Thyroid gland (tissue), 4 donors: ENCODE results near the gene SERPINA9. TPM values are rescaled to one million over a fixed set of nuclear protein-coding genes. Genes with fewer than 3 reads are reported as not detected.

Experiments used
- DNase-seq, 2 donors: peaks; one replicate each; pipeline ENCODE4 v3.0.0-alpha.2; 2019
- H3K27ac ChIP-seq, 3 donors: fragments of 200-600 bp; sonication (generic); 1 replicate in 2 of 3; 2 replicates in 1 of 3; pipeline ENCODE4 v1.5.1; 2016 to 2019; ENCODE audit warnings: mild to moderate bottlenecking in 1 of 3, moderate library complexity in 1 of 3
- H3K27me3 ChIP-seq: fragments of 200-600 bp; sonication (generic); one replicate; pipeline ENCODE4 v1.5.1; 2019
- H3K36me3 ChIP-seq, 2 donors: fragments of 200-600 bp; sonication (generic); one replicate each; pipeline ENCODE4 v1.5.1; 2016 to 2019
- H3K4me1 ChIP-seq, 2 donors: fragments of 200-600 bp; sonication (generic); one replicate each; pipeline ENCODE4 v1.5.1; 2017 to 2019
- H3K4me3 ChIP-seq, 3 donors: fragments of 200-600 bp; sonication (generic); replicated peaks in 1 of 3; 1 replicate in 2 of 3; 2 replicates in 1 of 3; pipeline ENCODE4 v1.5.1; 2016; ENCODE audit warnings: mild to moderate bottlenecking in 1 of 3
- H3K9me3 ChIP-seq: fragments of 200-600 bp; sonication (generic); one replicate; pipeline ENCODE4 v1.5.1; 2017
- POLR2A ChIP-seq, 2 donors: fragments of 450-650 bp; IDR thresholded peaks; one replicate each; pipeline ENCODE4 v1.6.1; 2017; ENCODE audit warnings: antibody characterized with exemption in 2 of 2, mild to moderate bottlenecking in 2 of 2, moderate library complexity in 1 of 2
- WGBS, 2 donors: methylation state at CpG; one replicate each; pipeline ENCODE4 v1.1.5; 2017; 5-methylcytosine and 5-hydroxymethylcytosine counted together
- intact Hi-C: fragments of 100-400 bp; cut with DNase I; formaldehyde crosslinking; loops from one replicate; pipeline ENCODE4 v1.15.1; 2023
- total RNA-seq, 4 donors: library from RNA; depleted of rRNA; stranded (reverse); fragments of >200 nt; gene quantifications; one replicate each; pipeline ENCODE4 v1.2.3, GENCODE V29; 2016
- TF ChIP-seq, protein P1 (sequence below), 6 experiments: fragments of 200-600 bp in 3 of 6; fragments of 450-650 bp in 3 of 6; sonication (generic) in 3 of 6; IDR thresholded peaks; one replicate each; pipeline ENCODE4 v1.5.1; 2016 to 2019; ENCODE audit warnings: antibody characterized with exemption in 6 of 6, mild to moderate bottlenecking in 2 of 6, inconsistent platforms in 1 of 6, moderate library complexity in 1 of 6

Gene SERPINA9
- total RNA-seq, 4 donors from 2014 or later = not detected

DNA sequence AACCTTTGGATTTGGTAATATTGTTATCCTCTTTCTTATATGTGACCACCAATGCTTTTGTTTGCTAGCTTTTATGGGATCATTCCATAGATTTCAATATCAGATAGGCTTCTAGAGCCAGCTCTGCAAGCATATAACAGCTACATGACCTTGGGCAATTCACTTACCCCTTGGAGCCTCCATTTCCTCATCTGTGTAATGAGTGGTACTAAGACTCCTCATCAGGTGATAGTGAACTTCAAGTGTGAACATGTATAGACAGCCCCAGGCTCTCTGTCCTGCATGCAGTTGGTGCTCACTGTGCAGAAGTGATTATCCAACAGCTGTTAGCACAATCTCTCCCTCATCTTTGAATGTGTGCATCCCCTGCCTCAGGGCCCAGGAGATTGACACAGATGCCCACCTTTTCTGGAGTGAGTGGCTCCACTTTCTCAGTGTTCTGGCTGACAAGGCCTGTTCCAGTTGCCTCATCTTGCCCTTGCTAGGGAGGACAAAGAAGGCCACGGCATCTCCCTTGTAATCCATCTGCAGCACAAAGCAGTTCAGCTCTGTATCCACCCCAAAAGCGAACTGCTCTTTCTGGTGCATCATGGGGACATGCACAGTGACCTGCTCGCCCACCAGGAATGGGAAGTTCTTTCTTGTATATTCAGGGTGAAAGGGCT is 9.2 kb downstream of the SERPINA9 start:
- intact Hi-C loops = no loop called here
- WGBS, 2 donors = 66 to 81% methylated on average over 3 of the region's 3 CpGs
- no peak overlapping the region for H3K4me3 ChIP-seq
- no peaks in the 10 kb centered on the region for H3K27me3 ChIP-seq
- H3K4me1 ChIP-seq = no peaks in the 10 kb centered on the region
- H3K9me3 ChIP-seq = no peaks in the 10 kb centered on the region
- no peaks in the 10 kb centered on the region for H3K36me3 ChIP-seq
- no peak for TF ChIP-seq POLR2A (IDR thresholded peaks at IDR 0.05)
- TF ChIP-seq, protein P1, sequence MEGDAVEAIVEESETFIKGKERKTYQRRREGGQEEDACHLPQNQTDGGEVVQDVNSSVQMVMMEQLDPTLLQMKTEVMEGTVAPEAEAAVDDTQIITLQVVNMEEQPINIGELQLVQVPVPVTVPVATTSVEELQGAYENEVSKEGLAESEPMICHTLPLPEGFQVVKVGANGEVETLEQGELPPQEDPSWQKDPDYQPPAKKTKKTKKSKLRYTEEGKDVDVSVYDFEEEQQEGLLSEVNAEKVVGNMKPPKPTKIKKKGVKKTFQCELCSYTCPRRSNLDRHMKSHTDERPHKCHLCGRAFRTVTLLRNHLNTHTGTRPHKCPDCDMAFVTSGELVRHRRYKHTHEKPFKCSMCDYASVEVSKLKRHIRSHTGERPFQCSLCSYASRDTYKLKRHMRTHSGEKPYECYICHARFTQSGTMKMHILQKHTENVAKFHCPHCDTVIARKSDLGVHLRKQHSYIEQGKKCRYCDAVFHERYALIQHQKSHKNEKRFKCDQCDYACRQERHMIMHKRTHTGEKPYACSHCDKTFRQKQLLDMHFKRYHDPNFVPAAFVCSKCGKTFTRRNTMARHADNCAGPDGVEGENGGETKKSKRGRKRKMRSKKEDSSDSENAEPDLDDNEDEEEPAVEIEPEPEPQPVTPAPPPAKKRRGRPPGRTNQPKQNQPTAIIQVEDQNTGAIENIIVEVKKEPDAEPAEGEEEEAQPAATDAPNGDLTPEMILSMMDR (IDR thresholded peaks at IDR 0.05) = no peak
- no peak overlapping the region for H3K27ac ChIP-seq
- DNase-seq = no peak

DNA sequence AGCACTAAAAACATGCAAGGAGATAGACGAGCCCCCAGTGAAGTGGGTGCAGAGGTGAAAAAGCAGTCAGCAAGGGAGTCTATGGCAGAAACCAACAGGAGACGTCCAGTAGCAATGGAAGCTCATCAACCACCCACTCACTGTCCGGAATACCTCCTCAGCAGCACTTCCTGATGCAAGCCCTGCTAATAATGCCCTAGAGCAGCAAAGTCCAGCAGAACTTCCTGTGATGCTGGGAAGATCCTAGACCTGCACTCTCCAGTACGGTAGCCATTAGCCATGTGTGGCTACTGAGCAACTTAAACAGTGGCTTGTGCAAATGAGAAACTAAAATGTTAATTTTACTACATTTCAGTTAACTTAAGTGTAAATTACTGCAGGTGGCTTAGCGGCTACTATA is 11.0 kb downstream of the SERPINA9 start:
- 85 to 91% methylated on average over 5 of the region's 5 CpGs for WGBS, 2 donors
- intact Hi-C loops = no loop called here

DNA sequence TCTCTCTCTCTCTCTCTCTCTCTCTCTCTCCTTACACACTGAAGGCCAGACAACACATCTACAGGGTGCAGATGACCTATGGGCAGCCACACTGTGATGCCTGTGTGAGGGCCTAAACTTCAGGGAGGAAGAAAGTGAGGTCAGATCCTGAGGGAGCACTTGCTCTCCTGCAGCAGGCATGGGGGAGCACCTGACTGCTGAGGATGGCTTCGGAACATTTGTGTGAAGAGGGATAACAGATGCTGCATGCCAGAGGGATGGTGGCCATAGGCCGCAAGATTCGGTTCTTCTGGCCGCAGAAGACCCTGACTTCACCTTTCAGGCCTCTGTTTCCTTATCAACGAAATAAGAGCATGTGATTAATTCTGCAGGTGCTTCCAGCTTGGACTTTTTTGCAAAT is 11.7 kb downstream of the SERPINA9 start:
- Histone ChIP-seq H3K27ac (no peak overlapping the region), H3K27me3 (no peaks in the 10 kb centered on the region), H3K4me3 (no peak overlapping the region), H3K36me3 (no peaks in the 10 kb centered on the region), H3K9me3 (no peaks in the 10 kb centered on the region), H3K4me1 (no peaks in the 10 kb centered on the region)
- no peak for DNase-seq
- TF ChIP-seq, protein P1 (IDR thresholded peaks at IDR 0.05) = no peak
- TF ChIP-seq POLR2A (IDR thresholded peaks at IDR 0.05) = no peak
- WGBS, 2 donors = 87 to 95% methylated on average over 5 of the region's 5 CpGs
- intact Hi-C loops = no loop called here

More for the DNA sequence above, 11.0 kb downstream of the SERPINA9 start:
- Histone ChIP-seq H3K27ac (no peak overlapping the region), H3K36me3 (no peaks in the 10 kb centered on the region), H3K4me1 (no peaks in the 10 kb centered on the region), H3K9me3 (no peaks in the 10 kb centered on the region), H3K4me3 (no peak overlapping the region), H3K27me3 (no peaks in the 10 kb centered on the region)
- TF ChIP-seq POLR2A (IDR thresholded peaks at IDR 0.05) = no peak
- TF ChIP-seq, protein P1 (IDR thresholded peaks at IDR 0.05) = no peak
- no peak for DNase-seq

DNA sequence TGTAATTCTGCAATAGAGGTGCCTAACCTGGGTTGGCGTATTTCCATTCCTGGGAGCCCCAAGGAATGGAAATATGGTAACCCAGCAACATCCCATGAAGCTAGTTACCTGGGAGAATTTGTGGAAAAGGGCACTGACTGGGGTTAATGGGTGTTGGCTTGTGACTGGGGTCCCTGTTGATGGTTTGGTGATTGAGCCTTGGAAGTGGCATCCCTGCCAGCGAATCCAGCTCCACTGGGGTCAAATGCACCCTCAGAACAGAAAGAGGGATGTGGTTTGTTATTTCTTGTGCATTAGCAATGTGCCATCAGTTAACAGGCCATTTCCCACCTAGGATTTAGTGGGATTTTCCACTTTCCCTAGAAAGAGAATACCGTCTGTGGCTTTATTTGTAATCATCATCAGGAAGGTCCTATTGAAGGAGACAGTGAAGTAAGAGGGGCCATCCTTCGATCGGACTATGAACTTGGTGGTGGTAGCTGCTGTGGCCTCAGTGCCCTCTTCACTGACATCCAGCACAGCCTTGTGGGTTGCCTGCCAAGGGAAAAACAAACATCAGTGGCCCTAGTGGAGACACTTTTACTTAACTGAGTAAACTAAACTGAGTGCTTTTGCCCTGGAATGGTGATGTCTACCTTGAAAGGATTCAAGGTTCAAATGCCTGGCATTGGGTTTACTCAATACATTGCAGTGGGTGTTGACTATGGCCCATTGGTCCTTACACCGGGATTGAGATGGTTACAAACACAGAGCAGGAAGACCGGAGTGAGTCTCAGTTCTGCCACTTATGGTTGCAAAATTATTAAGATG is 13.0 kb downstream of the SERPINA9 start:
- no peak overlapping the region for H3K4me3 ChIP-seq
- WGBS, 2 donors = 85 to 91% methylated on average over 7 of the region's 7 CpGs
- TF ChIP-seq, protein P1 (IDR thresholded peaks at IDR 0.05) = no peak
- no peak for TF ChIP-seq POLR2A (IDR thresholded peaks at IDR 0.05)
- intact Hi-C loops = no loop called here
- H3K27me3 ChIP-seq = no peaks in the 10 kb centered on the region
- no peaks in the 10 kb centered on the region for H3K9me3 ChIP-seq
- no peaks in the 10 kb centered on the region for H3K36me3 ChIP-seq
- no peak overlapping the region for H3K27ac ChIP-seq
- no peak for DNase-seq
- no peaks in the 10 kb centered on the region for H3K4me1 ChIP-seq

DNA sequence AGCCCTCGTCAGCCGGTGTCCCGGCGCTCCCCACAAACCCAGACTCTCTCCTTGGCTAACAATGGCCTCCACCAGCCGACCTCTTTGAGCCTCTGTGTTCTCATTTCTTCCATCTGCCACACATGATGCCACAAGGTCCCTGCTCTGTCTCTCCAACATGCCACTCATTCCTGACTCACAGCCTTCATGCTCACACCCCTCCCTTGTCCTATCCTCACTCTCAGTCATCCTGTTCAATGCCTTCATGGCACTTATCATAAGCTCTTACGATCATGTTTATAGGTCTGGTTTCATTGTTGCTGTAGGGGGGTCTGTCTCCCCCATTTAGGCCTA is 13.8 kb downstream of the SERPINA9 start:
- TF ChIP-seq POLR2A (IDR thresholded peaks at IDR 0.05) = no peak
- TF ChIP-seq, protein P1 (IDR thresholded peaks at IDR 0.05) = no peak
- no peak overlapping the region for H3K4me3 ChIP-seq
- 92 to 94% methylated on average over 6 of the region's 6 CpGs for WGBS, 2 donors
- no peaks in the 10 kb centered on the region for H3K4me1 ChIP-seq
- no peaks in the 10 kb centered on the region for H3K27me3 ChIP-seq
- H3K36me3 ChIP-seq = no peaks in the 10 kb centered on the region
- H3K27ac ChIP-seq = no peak overlapping the region
- H3K9me3 ChIP-seq = no peaks in the 10 kb centered on the region
- no peak for DNase-seq
- intact Hi-C loops = no loop called here
